GM10266 (cell line): ENCODE data around the gene ZNF692.

ENCODE experiments used
- DNase-seq: peaks from one replicate; pipeline ENCODE4 v3.0.0; 2012; ENCODE audit errors: extremely low spot score
- TF ChIP-seq, protein P1 (sequence below): IDR thresholded peaks from 2 replicates; pipeline ENCODE4 v1.5.1; 2012; ENCODE audit warnings: mild to moderate bottlenecking, low read depth; ENCODE audit not compliant: control insufficient read depth, insufficient read depth; ENCODE audit errors: missing control alignments

Gene ZNF692

DNA sequence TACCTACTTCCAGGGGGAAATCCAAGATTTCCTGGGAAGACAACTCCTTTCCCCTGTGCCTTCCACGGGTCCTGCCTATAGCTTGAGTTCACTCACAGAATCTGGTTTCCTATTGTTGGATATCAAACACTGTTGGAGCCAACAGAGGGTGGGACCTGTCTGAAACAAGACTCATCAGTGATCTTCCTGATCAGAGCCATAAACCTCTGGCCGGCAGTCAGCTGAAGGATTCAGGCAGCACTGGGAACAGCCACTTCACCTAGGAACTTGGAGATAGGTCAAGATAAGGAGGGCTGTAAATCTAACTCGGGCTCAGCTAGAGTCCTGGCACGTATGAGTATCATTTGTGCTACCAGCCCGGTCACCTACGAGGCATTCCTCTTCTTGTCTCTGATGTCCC is 56.4 kb downstream of the ZNF692 start:
- TF ChIP-seq, protein P1, sequence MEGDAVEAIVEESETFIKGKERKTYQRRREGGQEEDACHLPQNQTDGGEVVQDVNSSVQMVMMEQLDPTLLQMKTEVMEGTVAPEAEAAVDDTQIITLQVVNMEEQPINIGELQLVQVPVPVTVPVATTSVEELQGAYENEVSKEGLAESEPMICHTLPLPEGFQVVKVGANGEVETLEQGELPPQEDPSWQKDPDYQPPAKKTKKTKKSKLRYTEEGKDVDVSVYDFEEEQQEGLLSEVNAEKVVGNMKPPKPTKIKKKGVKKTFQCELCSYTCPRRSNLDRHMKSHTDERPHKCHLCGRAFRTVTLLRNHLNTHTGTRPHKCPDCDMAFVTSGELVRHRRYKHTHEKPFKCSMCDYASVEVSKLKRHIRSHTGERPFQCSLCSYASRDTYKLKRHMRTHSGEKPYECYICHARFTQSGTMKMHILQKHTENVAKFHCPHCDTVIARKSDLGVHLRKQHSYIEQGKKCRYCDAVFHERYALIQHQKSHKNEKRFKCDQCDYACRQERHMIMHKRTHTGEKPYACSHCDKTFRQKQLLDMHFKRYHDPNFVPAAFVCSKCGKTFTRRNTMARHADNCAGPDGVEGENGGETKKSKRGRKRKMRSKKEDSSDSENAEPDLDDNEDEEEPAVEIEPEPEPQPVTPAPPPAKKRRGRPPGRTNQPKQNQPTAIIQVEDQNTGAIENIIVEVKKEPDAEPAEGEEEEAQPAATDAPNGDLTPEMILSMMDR, result no peak
- DNase-seq, result no peak

DNA sequence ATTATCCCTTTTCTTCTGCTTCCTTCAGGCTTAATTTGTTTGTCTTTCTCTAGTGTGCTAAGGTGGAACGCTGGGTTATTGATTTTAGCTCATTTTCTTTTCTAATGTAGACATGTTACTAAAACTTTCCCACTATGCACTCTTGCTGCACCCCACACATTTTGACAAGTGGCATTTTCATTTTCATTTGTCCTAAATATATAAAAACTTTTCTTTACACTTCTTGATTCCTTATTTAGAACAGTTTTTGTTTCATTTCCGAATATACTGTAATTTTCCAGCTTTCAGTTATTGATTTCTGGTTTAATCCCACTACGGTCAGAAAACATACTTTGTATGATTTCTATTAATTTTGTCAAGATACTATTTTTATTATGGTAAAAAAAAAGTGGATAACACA is 58.4 kb downstream of the ZNF692 start:
- no peak for DNase-seq
- TF ChIP-seq, protein P1, result no peak
